Liver (tissue), 9 donors: ENCODE results near the gene MPDZ. TPM values are rescaled to one million over a fixed set of nuclear protein-coding genes. Genes with fewer than 3 reads are reported as not detected.

Experiments
- DNase-seq: peaks from one replicate; pipeline ENCODE4 v3.0.0-alpha.2; 2017; ENCODE audit warnings: low spot score
- H3K27ac ChIP-seq, 2 donors: one replicate each; pipeline ENCODE4 v1.7.0; 2013; ENCODE audit warnings: inconsistent platforms in 2 of 2, low read length in 2 of 2, control low read depth in 1 of 2, low read depth in 1 of 2, mild to moderate bottlenecking in 1 of 2
- H3K27me3 ChIP-seq, 4 donors: one replicate each; pipeline versions ENCODE4 v1.6.1 to v1.7.0; 2013; ENCODE audit warnings: low read length in 3 of 4, inconsistent platforms in 1 of 4, mild to moderate bottlenecking in 1 of 4, moderate library complexity in 1 of 4; ENCODE audit not compliant: control insufficient read depth in 4 of 4, insufficient read depth in 4 of 4
- H3K36me3 ChIP-seq, 4 donors: one replicate each; pipeline versions ENCODE4 v1.6.1 to v1.7.0; 2013; ENCODE audit warnings: low read length in 3 of 4, mild to moderate bottlenecking in 3 of 4, low read depth in 1 of 4, moderate library complexity in 1 of 4; ENCODE audit not compliant: control insufficient read depth in 4 of 4, insufficient read depth in 3 of 4
- H3K4me1 ChIP-seq, 4 donors: one replicate each; pipeline versions ENCODE4 v1.6.1 to v1.7.0; 2013; ENCODE audit warnings: low read length in 3 of 4, mild to moderate bottlenecking in 3 of 4, moderate library complexity in 1 of 4; ENCODE audit not compliant: control insufficient read depth in 4 of 4, insufficient read depth in 4 of 4
- H3K4me3 ChIP-seq, 3 donors: one replicate each; pipeline versions ENCODE4 v1.6.1 to v1.7.0; 2013; ENCODE audit warnings: low read length in 3 of 3, control low read depth in 1 of 3, low read depth in 1 of 3, mild to moderate bottlenecking in 1 of 3
- H3K9ac ChIP-seq, 2 donors: one replicate each; pipeline ENCODE4 v1.7.0; 2013; ENCODE audit warnings: low read length in 2 of 2, mild to moderate bottlenecking in 2 of 2, moderate library complexity in 2 of 2, control low read depth in 1 of 2, low read depth in 1 of 2
- H3K9me3 ChIP-seq, 4 donors: one replicate each; pipeline versions ENCODE4 v1.6.1 to v1.7.0; 2013; ENCODE audit warnings: low read length in 3 of 4; ENCODE audit not compliant: control insufficient read depth in 4 of 4
- ATF3 ChIP-seq: IDR thresholded peaks from 2 replicates; pipeline ENCODE4 v1.6.1; 2016; ENCODE audit warnings: antibody characterized with exemption
- EGR1 ChIP-seq, 2 donors: IDR thresholded peaks; 2 replicates each; pipeline ENCODE4 v1.6.1; 2016 to 2018; ENCODE audit warnings: antibody characterized with exemption in 2 of 2, low read depth in 2 of 2
- FOXA1 ChIP-seq: IDR thresholded peaks from 2 replicates; pipeline ENCODE4 v1.6.1; 2016; ENCODE audit warnings: antibody characterized with exemption
- HNF4A ChIP-seq, 2 donors: conservative IDR thresholded peaks; 2 replicates each; pipeline ENCODE4 v1.6.1; 2016; ENCODE audit warnings: antibody characterized with exemption in 2 of 2, mild to moderate bottlenecking in 2 of 2
- HNF4G ChIP-seq: IDR thresholded peaks from 2 replicates; pipeline ENCODE4 v1.6.1; 2016; ENCODE audit warnings: antibody characterized with exemption
- NR2F2 ChIP-seq: IDR thresholded peaks from 2 replicates; pipeline ENCODE4 v1.6.1; 2016; ENCODE audit warnings: antibody characterized with exemption
- RAD21 ChIP-seq, 2 donors: IDR thresholded peaks; 2 replicates each; pipeline ENCODE4 v1.6.1; 2016; ENCODE audit warnings: antibody characterized with exemption in 2 of 2, mild to moderate bottlenecking in 2 of 2
- SP1 ChIP-seq: IDR thresholded peaks from 2 replicates; pipeline ENCODE4 v1.6.1; 2018; ENCODE audit warnings: antibody characterized with exemption, mild to moderate bottlenecking
- TAF1 ChIP-seq: conservative IDR thresholded peaks from 2 replicates; pipeline ENCODE4 v1.6.1; 2016; ENCODE audit warnings: antibody characterized with exemption, mild to moderate bottlenecking
- YY1 ChIP-seq: IDR thresholded peaks from 2 replicates; pipeline ENCODE4 v1.6.1; 2016; ENCODE audit warnings: antibody characterized with exemption, mild to moderate bottlenecking
- WGBS: extraction: QIAGEN DNeasy Blood & Tissue Kit; methylation state at CpG from one replicate; pipeline ENCODE4 v1.1.7; 2013; 5-methylcytosine and 5-hydroxymethylcytosine counted together
- polyA plus RNA-seq, 2 donors: library from polyadenylated mRNA; stranded (reverse) in 1 of 2; unstranded in 1 of 2; fragments of 200-250 nt in 1 of 2; fragments of >200 nt in 1 of 2; fragmentation: Nextera tagmentation in 1 of 2; extraction: Ambion mirVana in 1 of 2; gene quantifications; one replicate each; pipeline versions ENCODE4 v1.2.1 to v1.2.3, GENCODE V29; 2013 to 2015
- total RNA-seq, 2 donors: library from RNA; depleted of rRNA; stranded (reverse); fragments of >200 nt; gene quantifications; one replicate each; pipeline ENCODE4 v1.2.3, GENCODE V29; 2014
- TF ChIP-seq, protein P1 (sequence below): IDR thresholded peaks from 2 replicates; pipeline ENCODE4 v1.6.1; 2016; ENCODE audit warnings: antibody characterized with exemption, mild to moderate bottlenecking
- TF ChIP-seq, protein P2 (sequence below): IDR thresholded peaks from 2 replicates; pipeline ENCODE4 v1.6.1; 2016; ENCODE audit warnings: antibody characterized with exemption
- donor health status: healthy.
- donor health status: healthy.
- donor health status: healthy.
- donor health status: healthy.
- donor health status: healthy.

Gene MPDZ
- total and polyA plus RNA-seq, 4 donors, result 20.3 to 71.2 (median 30.2) TPM

- DNase-seq, result no peak
- Histone ChIP-seq H3K36me3 (no peaks in the 10 kb centered on the region), H3K27ac (no peak overlapping the region), H3K9ac (no peak overlapping the region), H3K4me1 (no peaks in the 10 kb centered on the region), H3K4me3 (no peak overlapping the region), H3K9me3 (no peaks in the 10 kb centered on the region), H3K27me3 (no peaks in the 10 kb centered on the region)
- TF ChIP-seq EGR1 (IDR thresholded peaks at IDR 0.05; ENCODE audit: low read depth in 2 of 2) (no peak), HNF4A (conservative IDR thresholded peaks at IDR 0.05) (no peak), RAD21 (IDR thresholded peaks at IDR 0.05) (no peak), TAF1 (no peak)
Measured at GRCh38 chr9:13063880-13064459, 215.5 kb downstream of the MPDZ start.

GRCh38 chr9:13061390-13061789 lies 218.1 kb downstream of the MPDZ start:
- no peak overlapping the region for H3K9ac ChIP-seq
- H3K27me3 ChIP-seq, result no peaks in the 10 kb centered on the region
- no peak overlapping the region for H3K4me3 ChIP-seq
- H3K4me1 ChIP-seq, result no peaks in the 10 kb centered on the region
- TF ChIP-seq, protein P1, sequence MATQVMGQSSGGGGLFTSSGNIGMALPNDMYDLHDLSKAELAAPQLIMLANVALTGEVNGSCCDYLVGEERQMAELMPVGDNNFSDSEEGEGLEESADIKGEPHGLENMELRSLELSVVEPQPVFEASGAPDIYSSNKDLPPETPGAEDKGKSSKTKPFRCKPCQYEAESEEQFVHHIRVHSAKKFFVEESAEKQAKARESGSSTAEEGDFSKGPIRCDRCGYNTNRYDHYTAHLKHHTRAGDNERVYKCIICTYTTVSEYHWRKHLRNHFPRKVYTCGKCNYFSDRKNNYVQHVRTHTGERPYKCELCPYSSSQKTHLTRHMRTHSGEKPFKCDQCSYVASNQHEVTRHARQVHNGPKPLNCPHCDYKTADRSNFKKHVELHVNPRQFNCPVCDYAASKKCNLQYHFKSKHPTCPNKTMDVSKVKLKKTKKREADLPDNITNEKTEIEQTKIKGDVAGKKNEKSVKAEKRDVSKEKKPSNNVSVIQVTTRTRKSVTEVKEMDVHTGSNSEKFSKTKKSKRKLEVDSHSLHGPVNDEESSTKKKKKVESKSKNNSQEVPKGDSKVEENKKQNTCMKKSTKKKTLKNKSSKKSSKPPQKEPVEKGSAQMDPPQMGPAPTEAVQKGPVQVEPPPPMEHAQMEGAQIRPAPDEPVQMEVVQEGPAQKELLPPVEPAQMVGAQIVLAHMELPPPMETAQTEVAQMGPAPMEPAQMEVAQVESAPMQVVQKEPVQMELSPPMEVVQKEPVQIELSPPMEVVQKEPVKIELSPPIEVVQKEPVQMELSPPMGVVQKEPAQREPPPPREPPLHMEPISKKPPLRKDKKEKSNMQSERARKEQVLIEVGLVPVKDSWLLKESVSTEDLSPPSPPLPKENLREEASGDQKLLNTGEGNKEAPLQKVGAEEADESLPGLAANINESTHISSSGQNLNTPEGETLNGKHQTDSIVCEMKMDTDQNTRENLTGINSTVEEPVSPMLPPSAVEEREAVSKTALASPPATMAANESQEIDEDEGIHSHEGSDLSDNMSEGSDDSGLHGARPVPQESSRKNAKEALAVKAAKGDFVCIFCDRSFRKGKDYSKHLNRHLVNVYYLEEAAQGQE, result no peak
- TF ChIP-seq YY1 (no peak), HNF4G (no peak), SP1 (no peak), ATF3 (no peak), NR2F2 (no peak), FOXA1 (no peak), RAD21 (IDR thresholded peaks at IDR 0.05) (no peak)
- TF ChIP-seq, protein P2, sequence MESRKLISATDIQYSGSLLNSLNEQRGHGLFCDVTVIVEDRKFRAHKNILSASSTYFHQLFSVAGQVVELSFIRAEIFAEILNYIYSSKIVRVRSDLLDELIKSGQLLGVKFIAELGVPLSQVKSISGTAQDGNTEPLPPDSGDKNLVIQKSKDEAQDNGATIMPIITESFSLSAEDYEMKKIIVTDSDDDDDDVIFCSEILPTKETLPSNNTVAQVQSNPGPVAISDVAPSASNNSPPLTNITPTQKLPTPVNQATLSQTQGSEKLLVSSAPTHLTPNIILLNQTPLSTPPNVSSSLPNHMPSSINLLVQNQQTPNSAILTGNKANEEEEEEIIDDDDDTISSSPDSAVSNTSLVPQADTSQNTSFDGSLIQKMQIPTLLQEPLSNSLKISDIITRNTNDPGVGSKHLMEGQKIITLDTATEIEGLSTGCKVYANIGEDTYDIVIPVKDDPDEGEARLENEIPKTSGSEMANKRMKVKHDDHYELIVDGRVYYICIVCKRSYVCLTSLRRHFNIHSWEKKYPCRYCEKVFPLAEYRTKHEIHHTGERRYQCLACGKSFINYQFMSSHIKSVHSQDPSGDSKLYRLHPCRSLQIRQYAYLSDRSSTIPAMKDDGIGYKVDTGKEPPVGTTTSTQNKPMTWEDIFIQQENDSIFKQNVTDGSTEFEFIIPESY, result no peak
- no peaks in the 10 kb centered on the region for H3K9me3 ChIP-seq
- 92% methylated on average over 3 of the region's 3 CpGs for WGBS
- no peak overlapping the region for H3K27ac ChIP-seq
- no peaks in the 10 kb centered on the region for H3K36me3 ChIP-seq
- no peak for DNase-seq
